Adrenal gland (tissue), 12 donors: ENCODE results near the gene SLC50A1. TPM values are rescaled to one million over a fixed set of nuclear protein-coding genes. Genes with fewer than 3 reads are reported as not detected.

Experiments
- DNase-seq, 7 donors: peaks; one replicate each; pipeline ENCODE4 v3.0.0-alpha.2; 2019 to 2020
- H3K27ac ChIP-seq, 5 donors: fragments of 200-600 bp; sonication (generic) in 4 of 5; 1 replicate in 3 of 5; 2 replicates in 2 of 5; pipeline versions ENCODE4 v1.5.1 to v1.8.0; 2016 to 2020; ENCODE audit warnings: mild to moderate bottlenecking in 1 of 5
- H3K27me3 ChIP-seq: fragments of 200-600 bp; 2 replicates; pipeline ENCODE4 v1.8.0; 2021
- H3K36me3 ChIP-seq, 2 donors: fragments of 200-600 bp; replicated peaks in 1 of 2; 1 replicate in 1 of 2; 2 replicates in 1 of 2; pipeline versions ENCODE4 v1.5.1 to v1.8.0; 2018 to 2022
- H3K4me1 ChIP-seq, 2 donors: fragments of 200-600 bp; replicated peaks in 1 of 2; 1 replicate in 1 of 2; 2 replicates in 1 of 2; pipeline versions ENCODE4 v1.5.1 to v1.8.0; 2018 to 2021
- H3K4me3 ChIP-seq, 4 donors: fragments of 200-600 bp; sonication (generic) in 3 of 4; one replicate each; pipeline ENCODE4 v1.5.1; 2016 to 2018
- H3K9me3 ChIP-seq, 3 donors: fragments of 200-600 bp; sonication (generic) in 1 of 3; replicated peaks in 1 of 3; 1 replicate in 2 of 3; 2 replicates in 1 of 3; pipeline versions ENCODE4 v1.5.1 to v1.8.0; 2016 to 2021
- POLR2A ChIP-seq, 2 donors: fragments of 450-650 bp; IDR thresholded peaks; one replicate each; pipeline ENCODE4 v1.6.1; 2017; ENCODE audit warnings: antibody characterized with exemption in 2 of 2, mild to moderate bottlenecking in 2 of 2, moderate library complexity in 1 of 2
- WGBS, 4 donors: extraction: QIAGEN DNeasy Blood & Tissue Kit in 2 of 4; methylation state at CpG; one replicate each; pipeline versions ENCODE4 v1.1.5 to v1.1.7; 2013 to 2017; 5-methylcytosine and 5-hydroxymethylcytosine counted together
- intact Hi-C, 2 donors: fragments of 100-400 bp; cut with DNase I; formaldehyde crosslinking; loops; one replicate each; pipeline versions ENCODE4 v1.14.1 to v1.15.0; 2022 to 2023
- polyA plus RNA-seq, 3 donors: library from polyadenylated mRNA; stranded (reverse); fragments of 200-250 nt in 2 of 3; fragments of 350-450 nt in 1 of 3; fragmentation: Illumina TruSeq in 1 of 3; extraction: RNeasy Lipid Tissue Mini Kit (QIAGEN cat#74804) in 1 of 3; gene quantifications; one replicate each; pipeline ENCODE4 v1.2.3, GENCODE V29; 2013 to 2014
- total RNA-seq, 9 donors: library from RNA; depleted of rRNA in 4 of 9; stranded (reverse); fragments of >200 nt in 4 of 9; fragments of 120-200 nt in 1 of 9; fragmentation: NEBNext Ultra II Directional in 1 of 9; extraction: Animal tissue kit (Norgen Biotek cat#: 25700) in 1 of 9; gene quantifications; one replicate each; pipeline versions ENCODE4 v1.1.0 to v1.2.4, GENCODE V29; 2013 to 2023
- TF ChIP-seq, protein P1 (sequence below), 6 experiments: fragments of 450-650 bp in 4 of 6; fragments of 200-600 bp in 2 of 6; sonication (generic) in 1 of 6; IDR thresholded peaks; 1 replicate in 5 of 6; 2 replicates in 1 of 6; pipeline versions ENCODE4 v1.5.1 to v1.8.0; 2016 to 2021; ENCODE audit warnings: antibody characterized with exemption in 6 of 6, mild to moderate bottlenecking in 2 of 6, moderate library complexity in 1 of 6
- donor health status: healthy with polysubstance abuse.
- donor health status: Bipolar disorder and iron deficiency.
- donor health status: DM: yes; HTN: yes; CAD: no.
- donor health status: DM: no; HTN: no; CAD: no.
- donor health status: DM: no; HTN: no; CAD: no.
- donor health status: DM: yes; HTN: yes; CAD: no.

Gene SLC50A1
- total and polyA plus RNA-seq, 12 donors: 31.7 to 172 (median 53.8) TPM

DNA sequence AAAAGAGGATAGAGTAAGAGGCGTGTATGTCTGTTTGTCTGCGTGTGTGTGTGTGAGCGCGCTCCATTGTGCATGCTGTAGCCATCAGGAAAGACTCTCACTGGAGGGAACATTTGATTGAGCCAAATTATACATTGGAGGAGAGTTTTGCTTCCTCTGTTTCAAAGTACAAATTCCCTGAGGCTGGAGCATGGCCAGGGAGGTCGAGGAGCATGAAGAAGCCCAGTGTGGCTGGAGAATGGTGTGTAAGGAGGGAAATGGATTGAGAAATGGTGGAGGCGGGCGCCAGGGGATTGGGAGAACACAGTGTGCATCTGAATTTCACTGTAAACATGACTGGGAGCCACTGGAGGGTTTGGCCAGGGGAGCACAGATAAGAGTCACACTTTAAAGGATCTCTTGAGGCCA is 30.0 kb upstream of the SLC50A1 start:
- Histone ChIP-seq H3K4me3 (no peak overlapping the region), H3K27ac (no peak overlapping the region), H3K27me3 (no peaks in the 10 kb centered on the region), H3K9me3 (no peaks in the 10 kb centered on the region), H3K4me1 (no peaks in the 10 kb centered on the region), H3K36me3 (no peaks in the 10 kb centered on the region)
- WGBS, 4 donors: 57 to 72% (median 65%) methylated on average over 7 of the region's 7 CpGs
- TF ChIP-seq, protein P1, sequence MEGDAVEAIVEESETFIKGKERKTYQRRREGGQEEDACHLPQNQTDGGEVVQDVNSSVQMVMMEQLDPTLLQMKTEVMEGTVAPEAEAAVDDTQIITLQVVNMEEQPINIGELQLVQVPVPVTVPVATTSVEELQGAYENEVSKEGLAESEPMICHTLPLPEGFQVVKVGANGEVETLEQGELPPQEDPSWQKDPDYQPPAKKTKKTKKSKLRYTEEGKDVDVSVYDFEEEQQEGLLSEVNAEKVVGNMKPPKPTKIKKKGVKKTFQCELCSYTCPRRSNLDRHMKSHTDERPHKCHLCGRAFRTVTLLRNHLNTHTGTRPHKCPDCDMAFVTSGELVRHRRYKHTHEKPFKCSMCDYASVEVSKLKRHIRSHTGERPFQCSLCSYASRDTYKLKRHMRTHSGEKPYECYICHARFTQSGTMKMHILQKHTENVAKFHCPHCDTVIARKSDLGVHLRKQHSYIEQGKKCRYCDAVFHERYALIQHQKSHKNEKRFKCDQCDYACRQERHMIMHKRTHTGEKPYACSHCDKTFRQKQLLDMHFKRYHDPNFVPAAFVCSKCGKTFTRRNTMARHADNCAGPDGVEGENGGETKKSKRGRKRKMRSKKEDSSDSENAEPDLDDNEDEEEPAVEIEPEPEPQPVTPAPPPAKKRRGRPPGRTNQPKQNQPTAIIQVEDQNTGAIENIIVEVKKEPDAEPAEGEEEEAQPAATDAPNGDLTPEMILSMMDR (IDR thresholded peaks at IDR 0.05): no peak
- TF ChIP-seq POLR2A (IDR thresholded peaks at IDR 0.05): no peak
- peak in 1 of 7 donors; percentile 40 for DNase-seq
- intact Hi-C loops: no loop called here

DNA sequence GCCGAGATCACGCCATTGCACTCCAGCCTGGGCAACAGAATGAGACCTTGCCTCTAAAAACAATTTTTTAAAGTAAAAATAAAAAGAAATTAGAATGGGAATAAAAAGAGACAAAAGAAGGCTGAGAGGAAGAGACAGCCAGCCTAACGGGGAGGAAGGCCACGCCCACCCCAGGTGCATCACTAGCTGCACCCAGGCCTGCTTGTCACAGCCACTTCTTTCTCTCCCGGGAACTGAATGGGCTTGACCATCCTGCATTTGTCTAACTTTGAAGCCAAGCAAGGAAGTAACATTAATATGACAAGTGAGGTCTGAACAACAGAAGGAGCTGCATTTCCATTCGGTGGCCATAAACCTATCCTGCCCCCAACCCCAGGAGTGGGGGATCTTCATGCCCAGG is 28.8 kb upstream of the SLC50A1 start:
- no peaks in the 10 kb centered on the region for H3K27me3 ChIP-seq
- no peaks in the 10 kb centered on the region for H3K9me3 ChIP-seq
- no peaks in the 10 kb centered on the region for H3K36me3 ChIP-seq
- no peak overlapping the region for H3K27ac ChIP-seq
- H3K4me3 ChIP-seq: no peak overlapping the region
- H3K4me1 ChIP-seq: no peaks in the 10 kb centered on the region
- intact Hi-C loops: no loop called here
- TF ChIP-seq, protein P1 (IDR thresholded peaks at IDR 0.05): no peak
- TF ChIP-seq POLR2A (IDR thresholded peaks at IDR 0.05): no peak
- WGBS, 4 donors: 65 to 85% (median 76%) methylated on average over 5 to 6 of the region's 6 CpGs
- no peak for DNase-seq

DNA sequence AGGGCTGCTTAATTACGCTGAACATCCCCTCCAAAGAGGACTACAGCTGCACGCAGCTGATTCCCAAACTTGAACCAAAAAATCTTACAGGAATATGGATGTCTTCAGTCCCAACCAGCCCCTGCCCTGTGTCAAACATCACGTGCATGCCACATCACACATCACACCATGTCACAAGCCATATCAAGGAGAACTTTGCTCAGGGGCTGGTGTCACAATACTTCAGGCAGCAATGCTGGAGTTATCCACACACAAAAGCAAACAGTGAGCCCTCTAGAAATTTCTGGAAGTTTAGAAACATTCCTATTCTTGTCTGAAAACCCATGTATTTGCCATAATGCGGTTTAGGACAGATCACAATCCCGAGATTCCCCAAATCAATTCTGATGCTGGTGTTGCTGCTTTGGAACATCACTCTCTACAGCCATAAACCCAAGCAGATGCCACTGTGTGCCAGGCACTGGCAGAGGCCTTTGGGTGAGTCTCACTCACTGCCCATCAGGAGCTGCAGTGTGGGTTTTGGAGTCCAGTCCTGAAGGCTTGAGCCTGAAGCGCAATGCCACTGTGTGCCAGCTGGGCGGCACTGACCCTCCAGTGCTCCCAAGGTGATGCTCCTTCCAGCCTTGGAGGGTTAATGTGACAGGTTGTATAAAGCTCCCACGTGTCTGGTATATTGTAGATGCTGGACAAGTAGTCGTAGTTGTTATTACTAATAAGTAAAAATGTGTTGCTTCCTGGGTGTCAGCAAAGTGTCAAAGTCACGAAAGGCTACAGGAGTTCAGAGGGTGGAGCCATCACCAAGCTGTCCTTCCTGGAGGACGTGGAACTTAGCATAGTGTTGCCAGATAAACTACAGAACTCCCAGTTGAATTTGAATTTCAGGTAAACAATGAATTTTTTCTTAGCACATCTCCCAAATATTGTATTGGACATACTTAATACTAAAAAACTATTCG is 28.1 kb upstream of the SLC50A1 start:
- Histone ChIP-seq H3K4me1 (no peaks in the 10 kb centered on the region), H3K27ac (no peak overlapping the region), H3K9me3 (no peaks in the 10 kb centered on the region), H3K4me3 (no peak overlapping the region), H3K36me3 (no peaks in the 10 kb centered on the region), H3K27me3 (no peaks in the 10 kb centered on the region)
- no peak for DNase-seq
- no peak for TF ChIP-seq POLR2A (IDR thresholded peaks at IDR 0.05)
- TF ChIP-seq, protein P1 (IDR thresholded peaks at IDR 0.05): no peak
- intact Hi-C loops: no loop called here
- WGBS, 4 donors: 66 to 73% (median 67%) methylated on average over 10 to 12 of the region's 12 CpGs

DNA sequence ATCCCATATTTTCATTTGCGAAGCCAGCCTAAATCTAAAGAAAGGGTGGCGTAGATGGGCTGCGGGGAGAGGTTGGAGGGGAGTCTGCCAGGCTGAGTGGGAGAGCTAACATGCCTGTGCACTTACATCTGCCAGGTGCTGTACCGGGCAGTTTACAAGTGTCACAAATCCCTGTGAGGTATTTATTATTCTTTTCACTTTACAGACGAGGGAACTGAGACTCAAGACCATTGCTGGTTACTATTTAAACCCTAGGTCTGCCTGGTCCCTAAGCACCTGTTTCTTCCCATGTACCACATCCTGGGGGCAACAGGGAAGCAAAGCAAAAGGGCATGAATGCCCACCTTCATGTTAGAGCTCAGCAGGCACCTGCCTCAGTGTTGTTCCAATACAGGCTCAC is 27.4 kb upstream of the SLC50A1 start:
- TF ChIP-seq, protein P1 (IDR thresholded peaks at IDR 0.05): no peak
- TF ChIP-seq POLR2A (IDR thresholded peaks at IDR 0.05): no peak
- Histone ChIP-seq H3K4me3 (no peak overlapping the region), H3K27ac (no peak overlapping the region), H3K9me3 (no peaks in the 10 kb centered on the region), H3K36me3 (no peaks in the 10 kb centered on the region), H3K27me3 (no peaks in the 10 kb centered on the region), H3K4me1 (no peaks in the 10 kb centered on the region)
- no peak for DNase-seq
- intact Hi-C loops: no loop called here
- 70 to 85% (median 83%) methylated on average over 5 of the region's 5 CpGs for WGBS, 4 donors
